Embryonic facial prominence (tissue), 1 donor: Measurements from ENCODE around the gene CELF2.
"Not testable (repeated sequence)": the region's sequence is repeated elsewhere in the genome, so short reads cannot be mapped to it uniquely, and the experiment has no call there.

Source experiments
- DNase-seq: peaks from one replicate; pipeline ENCODE4 v3.0.0-alpha.2; 2016; ENCODE audit errors: extremely low spot score

CELF2 gene

DNA sequence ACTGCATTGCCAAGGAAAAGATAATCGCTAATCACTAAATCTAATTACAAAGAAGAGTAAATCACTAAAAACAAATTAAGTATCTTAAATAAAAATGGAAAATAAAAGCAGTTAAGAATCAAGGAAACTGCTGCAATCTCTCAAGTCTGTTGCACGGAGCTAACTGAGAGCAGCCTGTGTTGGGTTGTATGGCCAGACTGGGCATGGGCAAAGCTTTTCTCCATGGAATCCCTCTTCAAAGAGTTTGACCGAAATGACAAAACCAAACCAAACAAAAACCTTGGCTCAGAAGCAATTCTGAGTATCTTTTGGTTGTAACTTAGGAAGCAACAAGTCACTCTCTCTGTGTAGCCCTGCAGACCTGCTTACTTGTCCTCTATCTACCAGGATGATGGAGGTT is 78.8 kb downstream of the CELF2 start:
- no peak for DNase-seq

DNA sequence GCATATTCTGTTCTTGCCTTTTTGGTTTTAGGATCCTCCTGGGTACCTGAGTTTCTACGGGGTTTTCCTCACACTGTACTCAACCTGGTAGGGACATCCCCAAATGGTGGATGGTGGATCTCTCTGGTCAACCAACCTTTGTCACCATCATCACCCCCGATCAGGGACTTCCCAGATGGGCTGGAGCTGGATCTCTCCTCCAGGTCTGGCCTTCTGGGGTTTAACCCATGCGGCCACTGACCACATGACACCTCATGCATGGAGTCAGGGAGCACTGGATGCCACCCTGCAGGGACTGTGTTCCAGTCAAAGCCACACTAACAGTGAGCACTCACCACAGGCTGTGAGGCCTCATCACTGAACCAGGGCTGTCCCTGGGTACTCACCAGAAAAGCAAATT is 80.0 kb downstream of the CELF2 start:
- DNase-seq, result no peak

DNA sequence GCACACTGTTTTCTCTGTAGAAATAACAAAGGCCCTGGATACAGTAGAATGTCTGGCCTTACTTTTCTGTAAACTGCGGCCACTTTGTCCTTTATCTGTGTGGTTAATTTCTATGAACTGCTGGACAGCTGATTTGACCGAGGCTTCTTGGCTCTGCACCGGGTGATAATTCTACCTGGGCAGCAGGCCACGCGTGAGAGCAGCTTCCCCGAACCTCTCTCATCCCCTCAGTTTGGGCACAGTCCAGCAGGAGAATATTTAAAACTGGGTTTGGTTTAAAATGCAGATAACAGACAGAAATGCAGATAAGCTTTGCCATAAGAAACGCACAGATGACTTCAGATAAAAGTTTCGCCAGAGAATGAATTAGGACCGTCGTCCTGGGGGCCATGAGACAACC is 81.0 kb downstream of the CELF2 start:
- DNase-seq, result no peak

DNA sequence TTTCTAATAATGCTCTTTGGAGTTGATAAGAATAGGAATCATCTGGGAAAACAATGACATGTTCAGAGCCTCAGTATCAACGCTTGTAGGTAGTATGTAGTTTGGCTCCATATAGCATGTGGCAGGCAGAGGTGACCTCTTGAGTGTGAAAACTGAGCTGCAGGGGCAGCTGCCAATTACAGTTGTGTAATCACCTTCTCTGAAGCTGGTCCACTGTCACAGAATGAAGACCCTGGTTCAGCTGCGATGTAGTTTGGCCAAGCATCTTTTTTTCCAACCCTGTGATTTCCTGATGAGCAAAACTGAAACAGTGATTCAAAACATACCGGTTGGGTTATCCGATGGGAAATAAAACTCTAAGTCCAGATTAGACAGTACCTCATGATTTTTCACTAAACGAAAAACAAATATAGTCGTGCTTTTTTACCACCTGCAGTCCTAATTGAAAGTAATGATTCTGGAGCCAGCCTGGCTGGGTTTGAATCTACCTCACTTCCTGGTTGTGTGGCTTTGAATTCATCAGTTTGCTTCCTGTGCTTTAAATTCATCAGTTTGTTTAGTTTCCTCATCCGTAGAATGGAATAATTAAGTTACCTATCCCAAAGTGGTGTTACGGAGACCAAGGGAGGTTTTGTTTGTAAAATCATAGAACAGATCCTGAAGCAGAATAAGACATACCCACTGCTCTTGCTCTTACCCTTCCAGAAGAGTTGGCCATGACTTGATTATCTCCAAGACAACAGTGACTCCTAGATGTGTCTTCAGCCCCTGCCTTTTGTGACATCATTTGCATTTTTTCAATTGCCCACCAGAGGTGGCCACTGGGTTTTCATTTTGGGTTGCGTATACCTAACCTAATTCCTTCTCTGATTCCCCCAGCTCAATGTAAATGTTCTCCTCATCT is 87.4 kb downstream of the CELF2 start:
- no peak for DNase-seq

DNA sequence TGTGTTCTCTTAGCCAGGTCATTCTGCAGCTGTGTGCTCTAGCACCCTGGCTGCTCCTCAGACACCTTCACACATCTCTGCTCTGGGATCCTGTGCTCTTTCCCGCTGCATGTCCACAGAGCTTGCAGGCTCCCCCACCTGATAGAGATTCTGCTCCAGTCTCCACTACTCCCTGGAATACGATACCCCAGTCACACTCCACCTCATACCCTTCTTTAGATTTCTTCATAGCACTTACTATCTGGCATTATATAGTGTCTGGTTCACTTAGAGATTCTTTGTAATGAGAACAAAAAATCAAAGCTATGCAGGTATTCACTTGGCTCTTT is 88.0 kb downstream of the CELF2 start:
- DNase-seq, result no peak

DNA sequence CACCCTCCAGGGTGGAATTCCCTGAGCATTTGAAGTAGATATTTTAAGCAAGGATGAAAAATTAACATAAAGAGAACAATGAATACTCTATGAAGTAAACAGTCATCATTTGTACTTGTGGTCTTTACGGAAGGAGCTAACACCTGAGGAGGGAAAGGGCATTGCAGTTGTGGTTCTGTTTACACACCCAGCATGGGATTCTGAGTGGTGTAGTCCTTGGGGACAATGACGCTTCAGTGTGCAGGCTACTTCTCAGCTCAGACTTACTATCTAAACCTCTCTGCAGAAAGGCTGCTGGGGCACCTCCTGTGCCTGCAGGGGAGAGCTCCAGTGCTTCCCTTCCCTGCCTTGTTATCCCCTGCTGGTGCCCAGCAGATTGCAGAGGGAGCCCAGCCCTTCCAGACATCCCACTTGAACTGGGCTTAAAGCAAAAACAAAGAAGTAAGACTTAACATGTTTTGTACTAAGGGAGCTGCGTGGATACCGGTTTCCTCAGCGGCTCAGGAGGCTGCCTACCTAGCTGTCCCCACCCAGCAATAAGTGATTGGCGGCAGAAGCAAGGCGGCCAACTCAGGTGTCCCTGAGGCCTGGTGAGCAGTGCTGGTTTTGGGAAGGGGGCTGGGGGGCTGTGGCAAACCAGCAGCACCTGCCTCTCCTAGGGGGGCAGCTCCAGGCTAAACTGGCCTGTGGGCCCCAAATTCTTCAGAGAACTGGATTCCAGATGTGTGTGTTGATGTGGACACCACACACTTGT is 89.1 kb downstream of the CELF2 start:
- DNase-seq, result no peak

DNA sequence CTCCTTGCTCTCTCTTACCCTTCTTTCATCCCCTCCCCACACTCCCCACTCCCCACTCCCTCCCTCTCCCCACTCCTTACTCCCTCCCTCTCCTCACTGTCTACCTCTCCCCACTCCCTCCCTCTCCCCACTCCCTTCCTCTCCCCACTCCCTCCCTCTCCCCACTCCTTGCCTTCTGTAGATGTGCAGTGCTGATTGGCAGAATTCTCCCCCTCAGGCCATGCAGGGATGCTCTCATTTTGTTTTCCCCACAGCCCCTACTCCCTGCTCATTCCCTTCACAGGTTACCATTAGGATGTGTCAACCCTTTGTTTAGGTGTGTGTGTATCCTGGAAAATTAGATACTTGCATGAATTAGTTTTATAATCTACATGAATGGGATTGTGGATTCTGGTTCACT is 90.3 kb downstream of the CELF2 start:
- DNase-seq, result no peak

DNA sequence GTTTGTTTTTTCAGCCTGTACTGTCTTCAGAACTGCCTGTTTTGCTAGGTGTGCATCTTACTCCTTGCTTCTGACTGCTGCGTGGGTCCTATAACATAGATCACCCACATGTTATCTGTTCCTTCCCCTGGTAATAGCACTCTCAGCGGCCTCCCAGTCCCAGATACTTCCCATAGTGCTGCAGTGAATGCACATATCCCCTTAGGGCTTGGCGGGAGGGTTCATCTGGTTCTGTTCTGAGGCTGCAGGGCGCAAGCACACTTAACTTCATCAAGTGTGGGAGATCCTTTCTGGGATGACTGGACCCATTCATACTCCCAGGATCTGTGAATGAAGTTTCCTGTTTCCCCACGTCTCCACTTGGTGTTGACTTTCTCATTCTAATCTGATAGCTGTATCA is 90.7 kb downstream of the CELF2 start:
- no peak for DNase-seq

DNA sequence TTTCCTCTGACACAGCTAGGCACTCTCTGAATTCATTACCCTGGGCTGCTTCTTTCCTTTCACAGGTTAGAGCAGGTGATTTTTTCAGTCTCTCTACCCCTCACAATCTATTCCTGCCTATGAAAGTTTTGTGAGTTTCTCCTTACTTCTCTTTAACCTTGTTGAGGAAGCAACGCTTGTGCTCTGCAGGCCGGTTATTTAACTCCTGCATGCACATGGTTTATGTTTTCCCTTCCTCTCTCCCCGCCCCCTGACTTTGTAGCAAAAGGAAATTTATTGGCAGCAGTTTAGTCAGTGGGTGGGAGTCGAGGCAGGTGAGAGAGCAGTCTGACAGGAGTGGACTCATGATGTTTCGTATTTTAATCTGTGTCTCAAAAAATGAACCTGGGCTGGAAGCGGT is 91.9 kb downstream of the CELF2 start:
- DNase-seq, result no peak

DNA sequence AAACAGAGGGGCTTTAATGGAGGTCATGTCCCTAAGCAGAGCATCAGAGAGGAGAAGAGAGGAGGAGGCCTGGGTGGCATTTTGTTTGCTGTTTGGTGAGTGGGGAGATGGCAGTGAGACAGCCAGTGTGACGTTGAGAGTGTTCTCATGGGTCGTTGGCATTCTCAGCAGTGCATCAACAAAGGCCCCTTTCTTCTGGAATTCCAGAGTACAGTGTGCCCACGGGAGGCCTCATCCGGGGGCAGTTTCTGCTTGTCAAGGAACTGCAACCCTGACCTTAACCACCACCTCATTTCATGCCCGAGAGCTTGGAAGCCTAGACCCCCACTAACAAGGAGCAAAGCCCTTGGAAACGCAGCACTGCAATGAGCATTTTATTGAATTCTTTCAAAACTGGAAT is 92.9 kb downstream of the CELF2 start:
- no peak for DNase-seq

DNA sequence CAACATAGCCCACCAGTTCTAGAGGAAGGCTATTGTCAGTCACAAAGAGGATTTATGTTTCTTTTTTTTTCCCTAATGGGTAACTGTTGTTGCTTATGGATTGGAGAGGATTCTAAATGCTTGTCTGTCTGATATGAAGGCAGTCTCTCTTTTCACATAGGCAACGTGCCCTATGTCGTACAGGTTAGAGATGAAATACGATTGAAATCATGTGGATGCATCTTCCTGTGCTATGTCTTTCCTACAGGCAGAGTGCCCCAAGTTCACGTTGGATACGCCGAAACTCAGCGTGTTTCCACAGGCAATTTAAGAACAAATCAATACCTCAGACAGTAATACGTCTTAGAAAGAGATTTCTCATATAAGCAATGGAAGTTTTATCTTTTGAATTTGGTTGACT is 93.8 kb downstream of the CELF2 start:
- DNase-seq, result no peak

DNA sequence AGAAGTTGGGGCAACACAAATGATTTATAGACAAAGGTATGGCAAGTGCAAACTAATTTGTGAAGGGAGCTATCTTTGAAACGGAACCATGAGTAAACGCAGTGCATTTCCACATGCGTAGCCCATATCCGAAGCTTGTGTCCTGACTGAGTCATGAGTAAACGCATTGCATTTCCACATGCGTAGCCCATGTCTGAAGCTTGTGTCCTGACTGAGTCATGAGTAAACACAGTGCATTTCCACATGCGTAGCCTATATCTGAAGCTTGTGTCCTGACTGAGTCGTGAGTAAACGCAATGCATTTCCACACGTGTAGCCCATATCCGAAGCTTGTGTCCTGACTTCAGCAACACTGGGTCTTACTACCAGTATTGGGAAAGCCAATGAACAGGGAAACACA is 95.0 kb downstream of the CELF2 start:
- no peak for DNase-seq

DNA sequence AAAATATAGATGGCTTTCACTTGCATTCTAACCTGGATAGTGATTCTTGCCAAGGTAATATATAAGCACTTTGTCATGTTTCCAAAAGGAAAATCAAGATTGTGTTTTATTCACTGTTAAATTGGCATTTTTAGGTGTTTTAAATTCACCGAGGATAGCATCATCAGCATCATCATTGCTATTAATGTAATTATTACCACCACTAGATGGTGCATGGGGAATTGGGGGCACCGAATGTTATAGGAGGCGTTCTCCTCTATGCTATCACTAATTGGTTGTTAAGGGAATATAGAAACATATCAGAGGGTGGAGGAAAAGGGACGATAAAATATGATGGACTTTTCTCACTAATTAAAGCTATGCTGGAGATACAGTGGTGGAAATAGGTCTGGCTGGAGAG is 95.5 kb downstream of the CELF2 start:
- no peak for DNase-seq

DNA sequence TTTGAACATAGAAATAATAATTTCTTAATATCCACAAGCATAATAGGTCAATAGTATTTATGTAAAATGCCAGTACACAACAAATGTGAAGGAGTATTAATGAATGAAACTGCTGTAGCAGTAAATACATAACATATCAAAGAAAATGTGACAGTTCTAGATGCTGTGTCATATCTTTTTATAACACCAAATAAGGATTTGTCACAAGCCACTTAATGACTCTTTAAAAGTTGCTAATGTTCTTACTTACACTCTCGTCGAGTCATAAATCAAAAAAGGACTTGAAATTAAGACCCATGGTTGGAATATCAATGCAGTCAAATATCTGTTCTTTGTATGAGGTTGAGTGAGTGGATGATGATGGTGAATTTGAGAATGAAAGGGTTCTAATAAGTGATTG is 96.6 kb downstream of the CELF2 start:
- DNase-seq, result no peak

DNA sequence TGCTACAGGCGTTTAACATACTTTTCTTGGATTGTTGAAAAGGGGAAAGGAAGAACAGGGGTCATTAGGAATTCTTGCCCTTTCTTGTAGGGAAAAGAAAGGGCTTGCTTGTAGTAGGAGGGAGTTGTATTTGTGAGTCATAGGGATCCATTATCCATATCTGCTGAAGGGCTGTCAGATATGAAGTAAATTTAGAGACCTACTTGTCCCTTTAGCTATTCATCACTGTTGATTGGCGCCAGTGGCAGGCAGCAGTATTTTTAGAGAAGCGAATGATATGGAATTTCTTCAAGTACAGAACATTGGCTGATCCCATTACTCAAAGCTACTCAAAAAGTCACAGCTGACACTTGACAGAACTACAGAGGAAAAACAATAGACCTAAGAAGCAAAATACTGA is 97.7 kb downstream of the CELF2 start:
- DNase-seq, result no peak

DNA sequence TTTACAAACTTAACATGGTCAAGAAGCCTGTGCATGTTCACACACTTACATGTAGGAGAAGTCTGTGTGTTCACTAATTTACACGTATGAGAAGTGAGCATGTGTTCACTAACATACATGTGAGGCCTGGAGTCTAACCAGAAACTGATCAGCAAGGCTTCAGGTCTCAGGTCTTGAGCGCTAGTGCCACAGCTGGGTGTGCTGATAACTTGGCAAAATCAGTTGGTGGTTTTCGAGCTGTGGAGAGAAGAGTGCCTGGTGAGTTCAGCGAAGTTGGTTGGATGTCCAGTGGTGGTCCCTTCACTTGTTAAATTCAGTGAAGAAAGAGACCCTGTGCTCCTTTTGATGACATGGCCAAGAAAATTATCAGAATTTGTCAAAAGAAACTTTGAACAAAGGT is 98.7 kb downstream of the CELF2 start:
- no peak for DNase-seq

DNA sequence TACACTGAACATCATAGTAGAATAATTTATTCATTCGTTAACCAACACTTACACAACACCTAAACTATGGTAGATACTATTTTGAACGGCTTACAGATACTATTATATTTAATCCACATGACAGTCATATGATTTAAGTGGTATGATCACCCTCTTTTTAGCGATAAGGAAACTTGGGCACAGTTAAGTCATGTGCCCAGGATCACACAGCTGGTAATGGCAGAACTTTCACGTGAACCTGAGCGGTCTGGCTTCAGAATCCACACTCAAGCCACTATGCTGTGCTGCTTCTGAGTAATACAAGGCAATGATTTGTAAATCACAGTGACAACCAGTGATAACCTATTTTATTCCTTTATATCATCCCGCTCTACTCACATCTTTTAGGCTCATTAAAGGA is 99.1 kb downstream of the CELF2 start:
- DNase-seq, result no peak

DNA sequence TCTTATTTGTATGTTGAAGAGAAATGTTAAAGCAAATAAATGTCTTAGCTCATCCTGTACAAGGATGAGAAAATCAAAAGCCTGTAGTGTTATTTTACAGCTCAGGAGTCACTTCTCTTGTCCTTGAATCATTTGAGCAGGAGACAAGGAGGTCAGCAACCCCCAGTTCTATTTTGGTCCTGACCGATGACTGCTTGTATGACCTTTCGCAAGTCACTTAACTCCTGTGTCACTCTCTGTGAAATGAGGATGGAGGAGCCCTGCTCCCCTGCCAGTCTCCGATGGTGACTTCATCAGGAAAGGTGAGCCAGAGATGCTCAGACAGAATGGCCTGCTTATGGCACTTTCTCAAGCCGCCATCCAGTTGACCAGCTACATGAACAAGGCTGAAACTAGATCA is 101.0 kb downstream of the CELF2 start:
- no peak for DNase-seq

DNA sequence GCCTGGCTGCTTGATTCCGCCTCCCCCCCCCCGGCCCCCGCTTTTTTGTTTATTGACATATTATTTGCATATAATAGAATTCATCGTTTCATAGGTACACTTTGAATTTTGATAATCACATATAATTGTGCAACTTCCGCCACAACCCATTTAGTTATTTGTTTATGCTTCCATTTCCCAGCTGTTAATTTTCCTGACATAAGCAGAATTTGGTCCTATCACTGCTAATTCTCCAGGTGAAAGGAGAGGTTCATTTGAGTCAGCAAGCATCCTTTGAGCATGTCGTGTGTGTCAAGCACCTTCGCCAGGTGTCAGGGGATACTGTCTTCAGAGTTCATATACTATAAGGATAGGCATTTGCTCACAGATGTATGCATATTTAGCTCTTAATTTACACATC is 102.2 kb downstream of the CELF2 start:
- no peak for DNase-seq

DNA sequence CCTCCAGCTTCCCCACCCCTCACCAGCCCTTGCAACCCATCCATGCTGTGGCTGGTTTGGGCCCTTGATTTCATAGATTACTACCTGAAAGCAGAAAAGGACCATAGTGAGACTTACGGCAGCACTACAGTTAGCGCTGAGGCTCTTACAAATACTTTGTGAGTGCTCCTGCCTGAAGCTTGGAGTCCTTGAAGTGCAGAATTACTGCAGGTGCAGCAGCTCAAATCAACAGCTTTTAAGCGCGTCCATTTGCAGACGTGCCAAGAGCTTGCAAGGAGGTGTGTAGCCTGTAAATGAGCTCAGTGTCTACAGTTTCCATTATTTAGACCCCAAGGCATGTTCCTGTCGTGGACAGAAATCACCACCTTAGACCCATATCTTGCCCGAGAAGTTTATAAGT is 103.0 kb downstream of the CELF2 start:
- no peak for DNase-seq

DNA sequence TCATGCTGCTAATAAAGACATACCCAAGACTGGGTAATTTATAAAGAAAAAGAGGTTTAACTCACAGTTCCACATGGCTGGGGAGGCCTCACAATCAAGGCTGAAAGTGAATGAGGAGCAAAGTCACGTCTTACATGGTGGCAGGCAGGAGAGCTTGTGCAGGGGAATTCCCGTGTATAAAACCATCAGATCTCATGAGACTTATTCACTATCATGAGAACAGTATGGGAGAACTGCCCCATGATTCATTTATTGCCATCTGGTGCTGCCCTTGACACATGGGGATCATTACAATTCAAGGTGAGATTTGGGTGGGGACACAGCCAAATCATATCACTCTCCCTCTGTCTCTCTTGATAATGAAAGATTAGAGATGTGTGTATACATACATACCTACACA is 106.2 kb downstream of the CELF2 start:
- not testable (repeated sequence) for DNase-seq

DNA sequence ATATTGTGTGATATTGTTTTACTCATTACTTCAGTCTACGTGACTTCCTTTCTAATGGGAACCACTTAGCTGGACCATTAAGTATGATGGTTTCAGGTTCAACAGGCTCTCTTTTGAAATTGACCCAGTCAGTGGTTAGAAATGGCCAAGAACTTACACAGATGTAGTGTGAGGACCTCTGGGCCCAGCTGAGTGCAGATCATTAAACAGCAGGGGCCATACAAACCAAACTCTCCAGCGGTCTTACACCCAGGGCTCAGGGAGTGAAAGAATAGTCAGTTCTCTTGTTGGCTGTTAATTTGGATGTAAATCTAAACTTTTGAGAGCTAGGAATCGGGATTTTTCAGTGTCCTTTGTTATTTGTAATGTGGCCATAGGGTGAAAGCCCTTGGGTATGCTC is 107.3 kb downstream of the CELF2 start:
- no peak for DNase-seq

DNA sequence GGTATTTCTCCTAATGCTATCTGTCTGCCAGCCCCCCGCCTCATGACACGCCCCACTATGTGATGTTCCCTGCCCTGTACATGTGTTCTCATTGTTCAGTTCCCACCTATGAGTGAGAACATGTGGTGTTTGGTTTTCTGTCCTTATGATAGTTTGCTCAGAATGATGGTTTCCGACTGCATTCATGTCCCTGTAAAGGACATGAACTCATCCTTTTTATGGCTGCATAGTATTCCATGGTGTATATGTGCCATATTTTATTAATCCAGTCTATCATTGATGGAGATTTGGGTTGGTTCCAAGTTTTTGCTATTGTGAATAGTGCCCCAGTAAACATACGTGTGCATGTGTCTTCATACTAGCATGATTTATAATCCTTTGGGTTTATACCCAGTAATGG is 109.3 kb downstream of the CELF2 start:
- not testable (repeated sequence) for DNase-seq
